PC-9 (cell line): Measurements from ENCODE around the gene VSX1. TPM values are rescaled to one million over a fixed set of nuclear protein-coding genes. Genes with fewer than 3 reads are reported as not detected.
A peak's percentile ranks its signal among the peaks of the same experiment; 100 is the strongest.

ENCODE experiments used
- BruUV-seq: library from RNA; stranded (reverse); fragments of 400-500 nt; replicated peaks from 2 replicates; lab custom pipeline; 2021; lab: Mats Ljungman, UMichigan
- CTCF ChIA-PET: fragments of 300-600 bp; sonication (Branson Sonifier 250); formaldehyde crosslinking; loops from one replicate; lab custom pipeline; 2022; ENCODE audit warnings: antibody characterized with exemption; lab: Charles Lee
- POLR2A ChIA-PET: fragments of 300-600 bp; sonication (Branson Sonifier 250); formaldehyde crosslinking; loops from one replicate; lab custom pipeline; 2022; ENCODE audit warnings: antibody characterized with exemption; ENCODE audit not compliant: unreplicated experiment; lab: Charles Lee
- DNase-seq, 2 experiments: peaks; one replicate each; pipeline versions ENCODE4 v3.0.0 to v3.0.0-alpha.2; 2015 to 2022; ENCODE audit warnings: mixed read lengths in 1 of 2
- H2AFZ ChIP-seq: fragments of 200-600 bp; sonication (generic); 2 replicates; pipeline ENCODE4 v1.8.1; 2017; ENCODE audit warnings: antibody characterized with exemption
- H3F3A ChIP-seq: fragments of 200-600 bp; sonication (generic); 2 replicates; pipeline ENCODE4 v1.8.1; 2017; ENCODE audit warnings: antibody characterized with exemption, mild to moderate bottlenecking, low read depth; ENCODE audit not compliant: insufficient read depth
- H3K27ac ChIP-seq: fragments of 200-600 bp; sonication (generic); 2 replicates; pipeline ENCODE4 v1.6.1; 2016; ENCODE audit warnings: mixed run types
- H3K27me3 ChIP-seq: fragments of 200-600 bp; sonication (generic); 2 replicates; pipeline ENCODE4 v1.6.1; 2016; ENCODE audit warnings: low read depth, mixed run types; ENCODE audit not compliant: insufficient read depth
- H3K36me3 ChIP-seq: fragments of 200-600 bp; sonication (generic); 2 replicates; pipeline ENCODE4 v1.6.1; 2016; ENCODE audit warnings: low read depth, mixed run types
- H3K4me1 ChIP-seq: fragments of 200-600 bp; sonication (generic); replicated peaks from 2 replicates; pipeline ENCODE4 v1.6.1; 2016; ENCODE audit warnings: mixed run types; ENCODE audit not compliant: insufficient read depth
- H3K4me2 ChIP-seq: fragments of 200-600 bp; sonication (generic); 2 replicates; pipeline ENCODE4 v1.6.1; 2017; ENCODE audit warnings: mixed run types
- H3K4me3 ChIP-seq: fragments of 200-600 bp; sonication (generic); 2 replicates; pipeline ENCODE4 v1.6.1; 2016; ENCODE audit warnings: mixed run types
- H3K79me2 ChIP-seq: fragments of 200-600 bp; sonication (generic); 2 replicates; pipeline ENCODE4 v1.6.1; 2017; ENCODE audit warnings: low read depth, mixed run types
- H3K9me2 ChIP-seq: fragments of 200-600 bp; sonication (generic); 2 replicates; pipeline ENCODE4 v1.8.1; 2017; ENCODE audit warnings: mild to moderate bottlenecking; ENCODE audit not compliant: insufficient read depth
- H3K9me3 ChIP-seq: fragments of 200-600 bp; sonication (generic); 2 replicates; pipeline ENCODE4 v1.8.1; 2016; ENCODE audit warnings: low read depth; ENCODE audit not compliant: insufficient read depth
- H4K20me1 ChIP-seq: fragments of 200-600 bp; sonication (generic); 2 replicates; pipeline ENCODE4 v1.8.1; 2017; ENCODE audit not compliant: insufficient read depth
- CTCF ChIP-seq: fragments of 200-600 bp; sonication (generic); conservative IDR thresholded peaks from 2 replicates; pipeline ENCODE4 v1.6.1; 2017; ENCODE audit warnings: mixed run types, antibody characterized with exemption, mild to moderate bottlenecking, moderate library complexity
- EZH2 ChIP-seq: fragments of 200-600 bp; sonication (generic); IDR thresholded peaks from 2 replicates; pipeline ENCODE4 v1.8.0; 2017; ENCODE audit warnings: antibody characterized with exemption, low read depth
- intact Hi-C: fragments of 100-400 bp; cut with micrococcal nuclease; formaldehyde crosslinking; loops from one replicate; pipeline ENCODE4 v1.10.0; 2022; ENCODE audit not compliant: unreplicated experiment
- total RNA-seq: library from RNA; stranded (reverse); gene quantifications from 2 replicates; pipeline ENCODE4 v1.2.3, GENCODE V29; 2021

Gene VSX1
- total RNA-seq, 1 experiment from 2014 or later: 1.5 TPM

DNA sequence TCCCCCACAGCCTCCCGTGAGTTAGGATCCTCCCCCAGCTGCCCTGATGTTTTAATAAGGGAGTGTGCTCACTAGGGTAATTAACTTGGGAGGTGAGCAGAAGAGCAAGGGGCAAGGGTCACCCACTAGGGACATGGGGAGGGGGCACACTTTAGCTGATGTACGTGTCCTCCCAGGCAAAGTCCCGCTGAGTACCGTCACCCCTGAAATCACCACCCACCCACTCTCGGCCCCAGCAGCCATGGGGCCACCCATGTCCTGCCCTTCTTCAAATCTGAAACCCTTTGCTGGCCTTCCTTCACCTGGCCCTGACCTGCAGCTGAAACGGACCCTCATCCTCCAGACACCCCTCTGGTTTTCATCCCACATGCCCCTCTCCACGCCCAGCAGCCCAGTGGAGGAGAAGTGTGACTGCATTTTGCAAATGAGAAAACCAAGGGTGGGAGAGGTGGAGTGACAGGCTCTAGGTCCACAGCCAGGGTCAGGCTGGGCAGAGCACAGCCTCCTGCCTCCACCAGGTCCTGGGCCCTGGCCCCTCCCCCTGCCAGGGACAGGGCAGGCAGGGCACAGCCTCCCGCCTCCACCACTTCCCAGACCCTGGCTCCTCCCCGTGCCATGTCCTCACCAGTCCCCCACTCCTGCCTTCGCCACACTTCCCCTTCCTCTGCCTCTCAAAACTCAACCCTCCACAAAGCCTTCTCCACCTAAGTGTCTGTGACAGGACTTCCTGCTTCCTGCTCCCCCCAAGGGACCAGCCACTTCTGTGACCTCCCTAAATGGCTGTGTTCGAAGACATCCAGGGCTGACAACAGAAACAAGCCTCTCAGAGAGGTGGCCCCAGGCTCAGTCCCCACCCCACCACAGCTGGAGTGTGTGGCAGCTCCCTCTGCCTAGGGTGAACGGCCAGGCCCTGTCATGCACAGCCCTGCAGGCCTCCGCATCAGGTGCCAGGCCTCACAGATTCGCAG is 39.1 kb downstream of the VSX1 start:
- Histone ChIP-seq H3K36me3 (no peaks in the 10 kb centered on the region), H3F3A (peaks cover 7% of the 10 kb centered on the region; the same call in 1 of the 2 replicates), H3K9me2 (no peaks in the 10 kb centered on the region), H3K4me3 (no peak overlapping the region), H3K27ac (no peak overlapping the region), H3K4me2 (no peak overlapping the region), H2AFZ (no peak overlapping the region), H3K9me3 (no peaks in the 10 kb centered on the region), H3K79me2 (no peaks in the 10 kb centered on the region), H3K27me3 (no peaks in the 10 kb centered on the region), H3K4me1 (peaks cover 11% of the 10 kb centered on the region; the same call in 1 of the 2 replicates), H4K20me1 (no peaks in the 10 kb centered on the region)
- POLR2A ChIA-PET: no interaction called here
- intact Hi-C loops: no loop called here
- CTCF ChIA-PET: no interaction called here
- DNase-seq: peak in 1 of 2 experiments; percentile 23
- no TSS peak for BruUV-seq
- TF ChIP-seq CTCF (no peak), EZH2 (no peak)

- Histone ChIP-seq H3K27me3 (no peaks in the 10 kb centered on the region), H3K4me1 (peaks cover 11% of the 10 kb centered on the region; the same call in 1 of the 2 replicates), H3K4me3 (no peak overlapping the region), H3K4me2 (no peak overlapping the region), H4K20me1 (no peaks in the 10 kb centered on the region), H3K27ac (no peak overlapping the region), H2AFZ (no peak overlapping the region), H3K9me2 (no peaks in the 10 kb centered on the region), H3F3A (peaks cover 7% of the 10 kb centered on the region; the same call in 1 of the 2 replicates), H3K36me3 (no peaks in the 10 kb centered on the region), H3K9me3 (no peaks in the 10 kb centered on the region), H3K79me2 (no peaks in the 10 kb centered on the region)
- BruUV-seq: no TSS peak
- CTCF ChIA-PET: no interaction called here
- POLR2A ChIA-PET: no interaction called here
- no peak for DNase-seq
- TF ChIP-seq EZH2: no peak
- no peak for TF ChIP-seq CTCF
- intact Hi-C loops: loop anchor here (2.0 kb wide), 2 partner anchors 15 to 41 kb away; no protein-coding TSS in a partner anchor
These were observed 40.0 kb downstream of the VSX1 start for GRCh38 chr20:25041813-25042530.

DNA sequence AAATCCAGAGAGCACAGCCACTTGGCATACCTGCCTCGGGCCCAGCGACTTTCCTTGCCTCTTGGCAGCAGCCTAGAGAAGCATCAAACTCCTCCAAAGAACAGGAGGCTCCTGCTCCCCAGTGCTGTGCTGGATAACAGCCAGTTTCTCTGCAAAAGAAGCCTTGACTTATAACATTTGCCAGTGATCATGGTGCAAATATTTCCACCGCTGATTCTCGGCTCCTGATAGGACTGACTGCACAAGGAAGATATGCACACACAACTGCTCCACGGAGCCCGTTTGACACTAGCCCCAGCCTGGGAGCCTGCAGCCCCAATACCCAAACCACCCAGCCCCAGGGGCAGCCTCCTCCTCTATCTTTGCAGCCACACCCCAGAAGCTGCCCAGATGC is 41.5 kb downstream of the VSX1 start:
- BruUV-seq: no TSS peak
- ChIA-PET POLR2A (no interaction called here), CTCF (no interaction called here)
- Histone ChIP-seq H3K9me3 (no peaks in the 10 kb centered on the region), H3K4me3 (no peak overlapping the region), H4K20me1 (no peaks in the 10 kb centered on the region), H3F3A (peaks cover 7% of the 10 kb centered on the region; the same call in 1 of the 2 replicates), H3K9me2 (no peaks in the 10 kb centered on the region), H3K27me3 (no peaks in the 10 kb centered on the region), H3K36me3 (no peaks in the 10 kb centered on the region), H2AFZ (no peak overlapping the region), H3K79me2 (no peaks in the 10 kb centered on the region), H3K4me1 (peaks cover 11% of the 10 kb centered on the region; the same call in 1 of the 2 replicates), H3K4me2 (no peak overlapping the region), H3K27ac (no peak overlapping the region)
- DNase-seq: peak; percentile 20 to 31
- intact Hi-C loops: loop anchor here (2.0 kb wide), 2 partner anchors 16 to 40 kb away; no protein-coding TSS in a partner anchor
- TF ChIP-seq EZH2: no peak
- no peak for TF ChIP-seq CTCF
